ENCODE measurements around the gene FNIP2. TPM values are rescaled to one million over a fixed set of nuclear protein-coding genes. Genes with fewer than 3 reads are reported as not detected.
A peak's percentile ranks its signal among the peaks of the same experiment; 100 is the strongest.

Gene FNIP2
- total and polyA plus RNA-seq, 9 of the 15 experiments (the other 6 are each of a cell fraction or from before 2014, with no cell fraction given): 1.7 to 15.5 (median 8.3) TPM

DNA sequence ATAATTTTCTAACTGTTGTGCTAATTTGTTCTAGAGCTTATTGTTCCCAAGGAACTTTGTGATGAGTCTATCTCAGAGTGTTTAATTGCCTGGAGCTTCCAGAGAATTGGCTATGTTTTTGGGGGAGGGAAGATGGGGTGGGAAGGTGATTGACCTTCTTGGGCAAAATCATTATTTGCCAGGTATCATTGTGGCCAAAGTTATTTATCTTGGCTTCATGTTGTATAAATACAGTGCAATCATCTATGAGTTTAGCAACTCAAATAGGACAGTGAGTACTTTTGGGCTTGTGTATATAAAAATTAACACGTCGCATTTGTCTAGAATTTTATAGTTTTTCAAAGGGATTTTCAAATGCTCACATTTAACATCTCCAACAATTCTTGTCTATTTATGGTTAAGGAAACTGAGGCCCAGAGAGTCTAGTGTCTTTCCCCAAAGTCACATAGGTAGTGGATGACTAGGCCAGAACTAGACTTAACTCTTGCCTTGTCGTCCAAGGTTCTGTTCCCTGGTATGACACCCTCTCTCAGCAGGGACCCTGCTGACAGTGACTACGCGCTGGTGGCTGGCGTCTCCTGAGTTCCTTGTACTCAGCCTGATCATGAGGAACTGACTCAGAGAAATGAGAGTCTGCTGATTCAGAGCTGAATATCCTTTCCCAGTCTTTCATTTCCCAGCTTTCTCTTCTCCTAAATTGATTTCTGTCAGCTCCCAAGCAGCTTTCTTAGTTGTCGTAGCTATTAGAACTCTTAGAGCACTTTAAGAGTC lies 27.7 kb downstream of the FNIP2 start:
- CTCF ChIA-PET (ENCODE audit: low intra/inter-chr PET ratio): no interaction called here
- peaks cover 3 to 12% of the 10 kb centered on the region in 2 experiments; a peak in 3 of 5 replicates for H3K4me1 ChIP-seq (replicated peaks in 1 of 2; ENCODE audit: control insufficient read depth in 2 of 2, insufficient read depth in 2 of 2, low read length in 2 of 2)
- no peak for ATAC-seq

More for the DNA sequence above, 27.7 kb downstream of the FNIP2 start:
- Histone ChIP-seq H4K20me1 (replicated peaks; ENCODE audit: control insufficient read depth, insufficient read depth, low read length) (no peaks in the 10 kb centered on the region; the same call in 1 of the 2 replicates), H3K27me3 (ENCODE audit: control insufficient read depth in 2 of 2, insufficient read depth in 2 of 2, low read length in 2 of 2) (no peaks in the 10 kb centered on the region), H3K27ac (ENCODE audit: extremely low read depth, low read depth, low read length) (no peak overlapping the region), H3K36me3 (ENCODE audit: control insufficient read depth, insufficient read depth, low read length) (no peaks in the 10 kb centered on the region), H3K9me1 (ENCODE audit: control insufficient read depth, insufficient read depth, low read length) (no peaks in the 10 kb centered on the region), H3K4me3 (no peak overlapping the region), H3K79me2 (ENCODE audit: control insufficient read depth, insufficient read depth, low read length) (peaks cover 6% of the 10 kb centered on the region; the same call in 1 of the 3 replicates), H3K9ac (ENCODE audit: insufficient read depth in 1 of 2, low read depth in 2 of 2, low read length in 2 of 2) (no peak overlapping the region), H3K4me2 (ENCODE audit: insufficient read depth, low read length) (no peak overlapping the region), H2AFZ (ENCODE audit: low read depth, low read length) (no peak overlapping the region), H3K9me3 (replicated peaks; ENCODE audit: control insufficient read depth, insufficient read depth, low read depth, low read length) (no peaks in the 10 kb centered on the region)
- POLR2A ChIA-PET: interaction anchor here (1.0 kb wide), 1 partner anchor 9 kb away, joined by 3 read pairs; no protein-coding TSS in a partner anchor
- intact Hi-C loops (cut with micrococcal nuclease): no loop called here
- DNase-seq (ENCODE audit: extremely low read depth in 1 of 4, low spot score in 3 of 4) (no peak), FAIRE-seq (no peak)
- no peak for TF ChIP-seq NEUROD1 (IDR thresholded peaks at IDR 0.05; ENCODE audit: borderline replicate concordance, low read depth, low read length, partially characterized antibody)
- 0 out of 2 replicates have a peak, but pooled peaks have one; percentile 15 for TF ChIP-seq FOSL1 (tag; conservative IDR thresholded peaks at IDR 0.05)
- TF ChIP-seq, protein P1, sequence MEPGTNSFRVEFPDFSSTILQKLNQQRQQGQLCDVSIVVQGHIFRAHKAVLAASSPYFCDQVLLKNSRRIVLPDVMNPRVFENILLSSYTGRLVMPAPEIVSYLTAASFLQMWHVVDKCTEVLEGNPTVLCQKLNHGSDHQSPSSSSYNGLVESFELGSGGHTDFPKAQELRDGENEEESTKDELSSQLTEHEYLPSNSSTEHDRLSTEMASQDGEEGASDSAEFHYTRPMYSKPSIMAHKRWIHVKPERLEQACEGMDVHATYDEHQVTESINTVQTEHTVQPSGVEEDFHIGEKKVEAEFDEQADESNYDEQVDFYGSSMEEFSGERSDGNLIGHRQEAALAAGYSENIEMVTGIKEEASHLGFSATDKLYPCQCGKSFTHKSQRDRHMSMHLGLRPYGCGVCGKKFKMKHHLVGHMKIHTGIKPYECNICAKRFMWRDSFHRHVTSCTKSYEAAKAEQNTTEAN (CRISPR knock-in tag; IDR thresholded peaks at IDR 0.05): no peak
- in situ Hi-C loops (cut with MboI): no loop called here
- BruUV-seq (replicated peaks): no TSS peak
- 64% methylated on average over 7 of the region's 7 CpGs for WGBS (ENCODE audit: insufficient coverage, low coverage, missing lambda C conversion rate)

All from K562 (cell line).